ENCODE measurements around the gene ADPRHL1.

The ADPRHL1 gene

DNA sequence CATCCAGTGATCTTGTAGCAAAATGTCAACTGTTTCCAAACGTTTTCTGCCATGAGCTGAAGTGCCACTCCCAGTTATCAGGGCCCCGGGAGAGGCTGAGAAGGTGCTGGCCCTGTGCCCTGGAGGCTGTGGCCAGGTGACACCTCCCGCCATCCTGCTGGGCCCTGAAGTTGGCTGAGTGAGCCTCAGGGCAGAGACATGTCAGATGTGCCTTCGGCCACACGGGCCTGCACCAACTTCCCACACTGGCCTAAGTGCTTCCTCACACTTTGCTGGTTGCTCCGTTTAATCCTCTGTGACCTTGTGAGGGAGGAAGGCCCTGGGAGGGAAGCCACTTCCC is 4.8 kb downstream of the ADPRHL1 start:
- TF ChIP-seq, protein P1, sequence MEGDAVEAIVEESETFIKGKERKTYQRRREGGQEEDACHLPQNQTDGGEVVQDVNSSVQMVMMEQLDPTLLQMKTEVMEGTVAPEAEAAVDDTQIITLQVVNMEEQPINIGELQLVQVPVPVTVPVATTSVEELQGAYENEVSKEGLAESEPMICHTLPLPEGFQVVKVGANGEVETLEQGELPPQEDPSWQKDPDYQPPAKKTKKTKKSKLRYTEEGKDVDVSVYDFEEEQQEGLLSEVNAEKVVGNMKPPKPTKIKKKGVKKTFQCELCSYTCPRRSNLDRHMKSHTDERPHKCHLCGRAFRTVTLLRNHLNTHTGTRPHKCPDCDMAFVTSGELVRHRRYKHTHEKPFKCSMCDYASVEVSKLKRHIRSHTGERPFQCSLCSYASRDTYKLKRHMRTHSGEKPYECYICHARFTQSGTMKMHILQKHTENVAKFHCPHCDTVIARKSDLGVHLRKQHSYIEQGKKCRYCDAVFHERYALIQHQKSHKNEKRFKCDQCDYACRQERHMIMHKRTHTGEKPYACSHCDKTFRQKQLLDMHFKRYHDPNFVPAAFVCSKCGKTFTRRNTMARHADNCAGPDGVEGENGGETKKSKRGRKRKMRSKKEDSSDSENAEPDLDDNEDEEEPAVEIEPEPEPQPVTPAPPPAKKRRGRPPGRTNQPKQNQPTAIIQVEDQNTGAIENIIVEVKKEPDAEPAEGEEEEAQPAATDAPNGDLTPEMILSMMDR (conservative IDR thresholded peaks at IDR 0.05), result no peak
- H3K27ac ChIP-seq, result peak overlapping the region; percentile 52

DNA sequence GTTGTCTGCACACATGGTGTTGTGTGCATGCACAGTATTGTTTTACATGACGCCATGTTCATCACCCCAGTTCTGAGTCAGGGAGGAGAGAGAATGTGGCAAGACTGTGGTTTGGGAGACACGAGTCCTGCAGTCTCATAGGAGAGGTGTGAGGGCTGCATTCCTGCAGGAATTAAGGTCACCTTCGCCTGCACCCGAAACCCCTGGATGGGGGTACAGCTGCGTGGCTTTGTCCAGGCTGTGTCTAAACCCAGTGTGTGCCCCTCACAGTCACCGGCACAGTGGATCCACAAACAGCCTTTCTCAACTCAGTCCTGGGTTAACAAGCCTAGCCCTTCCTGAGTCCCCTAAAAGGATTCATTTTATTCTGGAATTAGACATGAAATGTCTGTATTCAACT is 5.7 kb downstream of the ADPRHL1 start:
- TF ChIP-seq, protein P1 (conservative IDR thresholded peaks at IDR 0.05), result no peak
- H3K27ac ChIP-seq, result no peak overlapping the region

DNA sequence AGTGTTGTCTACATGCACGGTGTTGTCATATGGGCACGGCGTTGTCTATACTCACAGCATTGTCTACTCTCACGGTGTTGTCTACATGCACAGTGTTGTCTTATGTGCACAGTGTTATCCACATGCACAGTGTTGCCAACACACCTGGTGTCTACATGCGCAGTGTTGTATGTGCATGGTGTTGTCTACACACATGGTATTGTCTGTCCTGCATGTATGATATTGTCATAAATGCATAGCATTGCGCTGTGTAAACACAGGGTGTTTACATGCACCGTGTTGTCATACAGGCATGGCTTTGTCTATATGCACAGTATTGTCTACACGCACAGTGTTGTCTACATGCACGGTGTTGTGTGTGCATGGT is 6.8 kb downstream of the ADPRHL1 start:
- H3K27ac ChIP-seq, result no peak overlapping the region
- TF ChIP-seq, protein P1 (conservative IDR thresholded peaks at IDR 0.05), result no peak

DNA sequence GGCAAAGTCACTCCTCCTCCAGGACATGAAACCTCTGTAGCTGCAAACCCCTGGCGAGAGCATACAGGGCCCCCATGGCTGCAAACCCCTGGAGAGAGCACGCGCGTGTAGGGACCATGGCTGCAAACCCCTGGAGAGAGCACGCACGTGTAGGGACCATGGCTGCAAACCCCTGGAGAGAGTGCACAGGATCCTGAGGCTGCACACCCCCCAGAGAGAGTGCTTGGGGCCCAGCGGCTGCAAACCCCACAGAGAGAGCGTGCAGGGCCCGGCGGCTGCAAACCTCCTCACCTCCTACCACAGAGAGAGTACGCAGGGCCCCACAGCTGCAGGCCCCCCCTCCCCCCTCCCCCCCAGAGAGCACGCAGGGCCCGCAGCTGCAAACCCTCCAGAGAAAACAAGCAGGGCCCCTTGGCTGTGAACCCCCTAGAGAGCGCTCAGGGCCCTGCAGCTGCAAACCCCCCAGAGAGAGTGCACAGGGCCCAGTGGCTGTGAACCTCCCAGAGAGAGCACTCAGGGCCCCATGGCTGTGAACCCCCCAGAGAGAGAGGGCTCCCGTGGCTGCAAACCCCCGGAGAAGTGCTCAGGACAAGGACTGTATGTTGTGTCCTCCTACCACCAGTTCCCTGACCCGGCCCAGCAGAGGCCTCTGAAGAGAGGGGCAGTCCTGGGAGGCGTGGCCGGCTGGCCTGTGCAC is 7.3 kb downstream of the ADPRHL1 start:
- no peak overlapping the region for H3K27ac ChIP-seq
- TF ChIP-seq, protein P1 (conservative IDR thresholded peaks at IDR 0.05), result no peak

DNA sequence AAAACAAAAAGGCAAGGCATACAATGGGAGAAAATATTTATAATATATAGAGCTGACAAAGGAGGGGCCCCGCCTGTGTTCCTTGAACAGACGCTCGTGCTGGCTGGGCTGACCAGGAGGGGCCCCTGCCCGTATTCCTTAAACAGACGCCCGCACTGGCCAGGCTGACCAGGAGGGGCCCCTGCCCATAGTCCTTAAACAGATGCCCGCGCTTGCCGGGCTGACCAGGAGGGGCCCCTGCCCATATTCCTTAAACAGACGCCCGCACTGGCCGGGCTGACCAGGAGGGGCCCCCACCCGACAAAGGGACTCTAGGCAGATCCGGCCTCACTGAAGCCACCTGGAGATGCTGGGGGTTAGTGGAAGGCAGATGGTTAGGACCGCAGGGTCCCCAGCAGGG is 9.3 kb downstream of the ADPRHL1 start:
- TF ChIP-seq, protein P1 (conservative IDR thresholded peaks at IDR 0.05), result no peak
- H3K27ac ChIP-seq, result no peak overlapping the region

DNA sequence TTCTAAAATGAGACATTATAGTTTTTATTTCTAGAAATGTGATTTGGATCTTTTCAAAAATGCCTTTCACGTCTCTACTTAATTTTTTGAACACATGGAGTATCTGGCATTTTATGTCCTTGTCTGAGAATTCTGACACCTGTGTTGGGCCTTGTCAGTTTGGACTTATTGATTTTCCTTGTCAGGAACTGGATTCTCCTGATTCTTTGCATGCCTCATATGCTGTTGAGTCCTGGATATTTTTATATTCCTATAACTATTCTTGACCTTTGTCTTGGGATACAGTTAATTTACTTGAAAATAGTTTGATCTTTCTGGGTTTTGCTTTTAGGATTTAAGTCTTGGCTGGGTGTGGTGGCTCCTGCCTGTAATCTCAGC is 10.3 kb downstream of the ADPRHL1 start:
- H3K27ac ChIP-seq, result no peak overlapping the region
- TF ChIP-seq, protein P1 (conservative IDR thresholded peaks at IDR 0.05), result no peak

DNA sequence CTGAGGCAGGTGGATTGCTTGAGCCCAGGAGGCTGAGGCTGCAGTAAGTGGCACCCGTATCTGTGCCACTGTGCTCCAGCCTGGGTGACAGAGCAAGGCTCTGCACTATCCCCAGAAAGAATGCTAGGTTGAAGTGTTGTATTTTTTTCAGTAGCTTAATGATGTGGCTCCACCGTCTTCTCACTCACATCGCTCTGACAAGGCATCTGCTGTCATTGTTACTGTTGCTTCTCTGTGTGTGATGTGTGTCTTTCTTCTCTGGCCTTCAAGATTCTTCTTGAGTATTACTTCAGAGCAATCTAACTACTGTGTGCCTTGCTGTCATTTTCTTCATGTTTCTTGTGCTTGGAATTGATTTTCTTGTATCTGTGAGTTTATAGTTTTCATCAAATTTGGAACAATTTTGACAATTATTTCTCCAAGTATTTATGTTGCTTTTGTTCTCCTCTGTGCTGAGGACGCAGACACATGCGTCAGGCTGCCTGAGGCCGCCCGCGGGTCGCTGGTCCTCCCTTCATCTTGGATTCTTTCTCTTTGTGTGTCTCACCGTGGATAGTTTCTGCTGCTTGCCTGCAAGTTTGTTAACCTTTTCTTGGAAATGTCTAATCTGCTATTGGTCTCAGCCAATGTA is 10.8 kb downstream of the ADPRHL1 start:
- no peak overlapping the region for H3K27ac ChIP-seq
- TF ChIP-seq, protein P1 (conservative IDR thresholded peaks at IDR 0.05), result no peak
